ENCODE measurements around the gene LRPAP1.
"Not testable (repeated sequence)": the region's sequence is repeated elsewhere in the genome, so short reads cannot be mapped to it uniquely, and the experiment has no call there.

Gene LRPAP1

GRCh38 chr4:3455596-3455995 is 76.6 kb downstream of the LRPAP1 start:
- DNase-seq: not testable (repeated sequence)
